Measurements from ENCODE around the gene PRRC2A.

Gene PRRC2A

GRCh38 chr6:31683591-31683990 lies 63.1 kb downstream of the PRRC2A start:
- Histone ChIP-seq H3K4me2 (no peak overlapping the region), H3K36me3 (ENCODE audit: insufficient read depth) (no peaks in the 10 kb centered on the region), H3K4me3 (IDR thresholded peaks at IDR 0.05; ENCODE audit: insufficient read depth, low read depth, low read length) (no peak overlapping the region), H3K27me3 (ENCODE audit: insufficient read depth, low read depth) (no peaks in the 10 kb centered on the region), H3K9ac (no peak overlapping the region), H3K79me2 (ENCODE audit: insufficient read depth, low read depth) (no peaks in the 10 kb centered on the region), H3K27ac (no peak overlapping the region), H3K4me1 (ENCODE audit: low read depth, poor library complexity, severe bottlenecking) (peaks cover 24% of the 10 kb centered on the region), H4K20me1 (ENCODE audit: insufficient read depth) (no peaks in the 10 kb centered on the region), H2AFZ (ENCODE audit: low read depth) (no peak overlapping the region)
- TF ChIP-seq CTCF (conservative IDR thresholded peaks at IDR 0.05; ENCODE audit: low read depth, low read length): no peak

GRCh38 chr6:31686483-31686882 lies 66.0 kb downstream of the PRRC2A start:
- no peak overlapping the region for H2AFZ ChIP-seq (ENCODE audit: low read depth)
- peaks cover 1% of the 10 kb centered on the region for H3K4me1 ChIP-seq (ENCODE audit: low read depth, poor library complexity, severe bottlenecking)
- H3K4me2 ChIP-seq: no peak overlapping the region
- no peak overlapping the region for H3K27ac ChIP-seq
- no peak for TF ChIP-seq CTCF (conservative IDR thresholded peaks at IDR 0.05; ENCODE audit: low read depth, low read length)
- no peak overlapping the region for H3K9ac ChIP-seq
- H3K36me3 ChIP-seq (ENCODE audit: insufficient read depth): no peaks in the 10 kb centered on the region
- no peaks in the 10 kb centered on the region for H4K20me1 ChIP-seq (ENCODE audit: insufficient read depth)
- no peaks in the 10 kb centered on the region for H3K79me2 ChIP-seq (ENCODE audit: insufficient read depth, low read depth)
- no peak overlapping the region for H3K4me3 ChIP-seq (IDR thresholded peaks at IDR 0.05; ENCODE audit: insufficient read depth, low read depth, low read length)
- no peaks in the 10 kb centered on the region for H3K27me3 ChIP-seq (ENCODE audit: insufficient read depth, low read depth)

- Histone ChIP-seq H4K20me1 (ENCODE audit: insufficient read depth) (no peaks in the 10 kb centered on the region), H3K4me3 (IDR thresholded peaks at IDR 0.05; ENCODE audit: insufficient read depth, low read depth, low read length) (no peak overlapping the region), H3K9ac (no peak overlapping the region), H3K4me1 (ENCODE audit: low read depth, poor library complexity, severe bottlenecking) (no peaks in the 10 kb centered on the region), H3K36me3 (ENCODE audit: insufficient read depth) (no peaks in the 10 kb centered on the region), H3K27ac (no peak overlapping the region), H3K4me2 (no peak overlapping the region), H3K27me3 (ENCODE audit: insufficient read depth, low read depth) (no peaks in the 10 kb centered on the region), H3K79me2 (ENCODE audit: insufficient read depth, low read depth) (no peaks in the 10 kb centered on the region), H2AFZ (ENCODE audit: low read depth) (no peak overlapping the region)
- no peak for TF ChIP-seq CTCF (conservative IDR thresholded peaks at IDR 0.05; ENCODE audit: low read depth, low read length)
Measured at GRCh38 chr6:31687321-31687720, 66.8 kb downstream of the PRRC2A start.
